ENCODE results near the gene TRAPPC4.
"Not testable (repeated sequence)": the region's sequence is repeated elsewhere in the genome, so short reads cannot be mapped to it uniquely, and the experiment has no call there.

TRAPPC4 gene

GRCh38 chr11:119038884-119039283 is 20.3 kb downstream of the TRAPPC4 start:
- H3K4me1 ChIP-seq (ENCODE audit: control insufficient read depth, insufficient read depth, low read length): peaks cover 12% of the 10 kb centered on the region; the same call in 1 of the 2 replicates
- no peak overlapping the region for H3K9ac ChIP-seq (ENCODE audit: low read length)
- H3K9me3 ChIP-seq (ENCODE audit: control insufficient read depth, insufficient read depth, low read depth, low read length): no peaks in the 10 kb centered on the region
- no peak overlapping the region for H3K4me3 ChIP-seq (ENCODE audit: low read depth, low read length)
- no peaks in the 10 kb centered on the region for H3K27me3 ChIP-seq (ENCODE audit: control insufficient read depth, insufficient read depth, low read length)
- H3K36me3 ChIP-seq (ENCODE audit: control insufficient read depth, insufficient read depth, low read length): no peaks in the 10 kb centered on the region
- H3K27ac ChIP-seq (ENCODE audit: low read depth, low read length): no peak overlapping the region

GRCh38 chr11:119039471-119039870 is 20.9 kb downstream of the TRAPPC4 start:
- H3K9me3 ChIP-seq (ENCODE audit: control insufficient read depth, insufficient read depth, low read depth, low read length); H3K27me3 ChIP-seq (ENCODE audit: control insufficient read depth, insufficient read depth, low read length); H3K36me3 ChIP-seq (ENCODE audit: control insufficient read depth, insufficient read depth, low read length); H3K27ac ChIP-seq (ENCODE audit: low read depth, low read length); H3K4me3 ChIP-seq (ENCODE audit: low read depth, low read length): not testable (repeated sequence)
- H3K9ac ChIP-seq (ENCODE audit: low read length): peak overlapping the region; percentile 19
- H3K4me1 ChIP-seq (ENCODE audit: control insufficient read depth, insufficient read depth, low read length): peaks cover 12% of the 10 kb centered on the region; the same call in 1 of the 2 replicates

- Histone ChIP-seq H3K9me3 (ENCODE audit: control insufficient read depth, insufficient read depth, low read depth, low read length) (no peaks in the 10 kb centered on the region), H3K9ac (ENCODE audit: low read length) (no peak overlapping the region), H3K4me3 (ENCODE audit: low read depth, low read length) (no peak overlapping the region), H3K27me3 (ENCODE audit: control insufficient read depth, insufficient read depth, low read length) (no peaks in the 10 kb centered on the region), H3K4me1 (ENCODE audit: control insufficient read depth, insufficient read depth, low read length) (peaks cover 12% of the 10 kb centered on the region; the same call in 1 of the 2 replicates), H3K27ac (ENCODE audit: low read depth, low read length) (no peak overlapping the region), H3K36me3 (ENCODE audit: control insufficient read depth, insufficient read depth, low read length) (peaks cover 25% of the 10 kb centered on the region)
Observed at GRCh38 chr11:119041821-119042514, 23.4 kb downstream of the TRAPPC4 start.

- no peaks in the 10 kb centered on the region for H3K9me3 ChIP-seq (ENCODE audit: control insufficient read depth, insufficient read depth, low read depth, low read length)
- H3K27me3 ChIP-seq (ENCODE audit: control insufficient read depth, insufficient read depth, low read length): no peaks in the 10 kb centered on the region
- no peak overlapping the region for H3K27ac ChIP-seq (ENCODE audit: low read depth, low read length)
- peaks cover 35% of the 10 kb centered on the region for H3K36me3 ChIP-seq (ENCODE audit: control insufficient read depth, insufficient read depth, low read length)
- H3K9ac ChIP-seq (ENCODE audit: low read length): no peak overlapping the region
- peaks cover 12% of the 10 kb centered on the region; the same call in 1 of the 2 replicates for H3K4me1 ChIP-seq (ENCODE audit: control insufficient read depth, insufficient read depth, low read length)
- no peak overlapping the region for H3K4me3 ChIP-seq (ENCODE audit: low read depth, low read length)
Observed at GRCh38 chr11:119042927-119043326, 24.4 kb downstream of the TRAPPC4 start.

- Histone ChIP-seq H3K36me3 (ENCODE audit: control insufficient read depth, insufficient read depth, low read length) (peaks cover 53% of the 10 kb centered on the region), H3K4me1 (ENCODE audit: control insufficient read depth, insufficient read depth, low read length) (peaks cover 4% of the 10 kb centered on the region; the same call in 1 of the 2 replicates), H3K9me3 (ENCODE audit: control insufficient read depth, insufficient read depth, low read depth, low read length) (no peaks in the 10 kb centered on the region), H3K27me3 (ENCODE audit: control insufficient read depth, insufficient read depth, low read length) (no peaks in the 10 kb centered on the region), H3K9ac (ENCODE audit: low read length) (no peak overlapping the region), H3K27ac (ENCODE audit: low read depth, low read length) (no peak overlapping the region), H3K4me3 (ENCODE audit: low read depth, low read length) (no peak overlapping the region)
Observed at GRCh38 chr11:119044708-119045107, 26.1 kb downstream of the TRAPPC4 start.

GRCh38 chr11:119046489-119046888 is 27.9 kb downstream of the TRAPPC4 start:
- no peaks in the 10 kb centered on the region for H3K4me1 ChIP-seq (ENCODE audit: control insufficient read depth, insufficient read depth, low read length)
- no peaks in the 10 kb centered on the region for H3K27me3 ChIP-seq (ENCODE audit: control insufficient read depth, insufficient read depth, low read length)
- no peak overlapping the region for H3K4me3 ChIP-seq (ENCODE audit: low read depth, low read length)
- no peak overlapping the region for H3K9ac ChIP-seq (ENCODE audit: low read length)
- H3K9me3 ChIP-seq (ENCODE audit: control insufficient read depth, insufficient read depth, low read depth, low read length): no peaks in the 10 kb centered on the region
- H3K36me3 ChIP-seq (ENCODE audit: control insufficient read depth, insufficient read depth, low read length): peaks cover 70% of the 10 kb centered on the region
- H3K27ac ChIP-seq (ENCODE audit: low read depth, low read length): no peak overlapping the region

GRCh38 chr11:119047205-119047604 is 28.6 kb downstream of the TRAPPC4 start:
- no peak overlapping the region for H3K9ac ChIP-seq (ENCODE audit: low read length)
- no peaks in the 10 kb centered on the region for H3K4me1 ChIP-seq (ENCODE audit: control insufficient read depth, insufficient read depth, low read length)
- H3K36me3 ChIP-seq (ENCODE audit: control insufficient read depth, insufficient read depth, low read length): peaks cover 78% of the 10 kb centered on the region
- no peaks in the 10 kb centered on the region for H3K9me3 ChIP-seq (ENCODE audit: control insufficient read depth, insufficient read depth, low read depth, low read length)
- no peak overlapping the region for H3K27ac ChIP-seq (ENCODE audit: low read depth, low read length)
- no peak overlapping the region for H3K4me3 ChIP-seq (ENCODE audit: low read depth, low read length)
- H3K27me3 ChIP-seq (ENCODE audit: control insufficient read depth, insufficient read depth, low read length): no peaks in the 10 kb centered on the region

- Histone ChIP-seq H3K27ac (ENCODE audit: low read depth, low read length) (no peak overlapping the region), H3K4me1 (ENCODE audit: control insufficient read depth, insufficient read depth, low read length) (no peaks in the 10 kb centered on the region), H3K36me3 (ENCODE audit: control insufficient read depth, insufficient read depth, low read length) (peaks cover 92% of the 10 kb centered on the region), H3K4me3 (ENCODE audit: low read depth, low read length) (no peak overlapping the region), H3K9ac (ENCODE audit: low read length) (no peak overlapping the region), H3K27me3 (ENCODE audit: control insufficient read depth, insufficient read depth, low read length) (no peaks in the 10 kb centered on the region), H3K9me3 (ENCODE audit: control insufficient read depth, insufficient read depth, low read depth, low read length) (no peaks in the 10 kb centered on the region)
Observed at GRCh38 chr11:119048644-119049043, 30.1 kb downstream of the TRAPPC4 start.

- Histone ChIP-seq H3K36me3 (ENCODE audit: control insufficient read depth, insufficient read depth, low read length) (peaks cover 96% of the 10 kb centered on the region), H3K9me3 (ENCODE audit: control insufficient read depth, insufficient read depth, low read depth, low read length) (no peaks in the 10 kb centered on the region), H3K4me1 (ENCODE audit: control insufficient read depth, insufficient read depth, low read length) (no peaks in the 10 kb centered on the region), H3K27ac (ENCODE audit: low read depth, low read length) (no peak overlapping the region), H3K9ac (ENCODE audit: low read length) (no peak overlapping the region), H3K4me3 (ENCODE audit: low read depth, low read length) (no peak overlapping the region), H3K27me3 (ENCODE audit: control insufficient read depth, insufficient read depth, low read length) (no peaks in the 10 kb centered on the region)
Observed at GRCh38 chr11:119049081-119049480, 30.5 kb downstream of the TRAPPC4 start.

GRCh38 chr11:119051440-119052162 is 33.0 kb downstream of the TRAPPC4 start:
- Histone ChIP-seq H3K4me1 (ENCODE audit: control insufficient read depth, insufficient read depth, low read length) (peaks cover 6% of the 10 kb centered on the region), H3K4me3 (ENCODE audit: low read depth, low read length) (no peak overlapping the region), H3K36me3 (ENCODE audit: control insufficient read depth, insufficient read depth, low read length) (peaks cover 92% of the 10 kb centered on the region), H3K9me3 (ENCODE audit: control insufficient read depth, insufficient read depth, low read depth, low read length) (no peaks in the 10 kb centered on the region), H3K27me3 (ENCODE audit: control insufficient read depth, insufficient read depth, low read length) (no peaks in the 10 kb centered on the region), H3K27ac (ENCODE audit: low read depth, low read length) (no peak overlapping the region), H3K9ac (ENCODE audit: low read length) (no peak overlapping the region)

- H3K36me3 ChIP-seq (ENCODE audit: control insufficient read depth, insufficient read depth, low read length): peaks cover 85% of the 10 kb centered on the region
- H3K9ac ChIP-seq (ENCODE audit: low read length): no peak overlapping the region
- no peaks in the 10 kb centered on the region for H3K27me3 ChIP-seq (ENCODE audit: control insufficient read depth, insufficient read depth, low read length)
- no peaks in the 10 kb centered on the region for H3K9me3 ChIP-seq (ENCODE audit: control insufficient read depth, insufficient read depth, low read depth, low read length)
- H3K4me1 ChIP-seq (ENCODE audit: control insufficient read depth, insufficient read depth, low read length): peaks cover 6% of the 10 kb centered on the region
- no peak overlapping the region for H3K4me3 ChIP-seq (ENCODE audit: low read depth, low read length)
- no peak overlapping the region for H3K27ac ChIP-seq (ENCODE audit: low read depth, low read length)
Observed at GRCh38 chr11:119052163-119052814, 33.7 kb downstream of the TRAPPC4 start.

Measured in HUES6 (cell line).